HG02884 (cell line): ENCODE measurements around the gene KLHL29.
"Not testable (repeated sequence)": the region's sequence is repeated elsewhere in the genome, so short reads cannot be mapped to it uniquely, and the experiment has no call there.

Experiments
- ATAC-seq: cut with Tn5 transposase; IDR thresholded peaks from one replicate; pipeline ENCODE4 v1.9.1; 2021; ENCODE audit warnings: mild to moderate bottlenecking, moderate library complexity; ENCODE audit not compliant: unreplicated experiment

Gene KLHL29

DNA sequence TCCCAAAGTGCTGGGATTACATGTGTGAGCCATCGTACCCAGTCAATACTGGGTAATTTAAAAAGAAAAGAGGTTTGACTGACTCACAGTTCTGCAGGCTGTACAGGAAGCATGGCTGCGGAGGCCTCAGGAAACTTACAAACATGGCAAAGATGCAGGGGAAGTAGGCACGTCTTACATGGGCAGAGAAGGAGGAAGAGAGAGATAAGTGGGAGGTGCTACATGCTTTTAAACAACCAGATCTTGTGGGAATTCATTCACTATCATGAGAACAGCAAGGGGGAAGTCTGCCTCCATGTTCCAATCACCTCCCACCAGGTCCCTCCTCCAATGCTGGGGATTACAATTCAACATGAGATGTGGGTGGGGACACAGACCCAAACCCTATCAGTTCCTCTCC is 349.4 kb downstream of the KLHL29 start:
- ATAC-seq = no peak

DNA sequence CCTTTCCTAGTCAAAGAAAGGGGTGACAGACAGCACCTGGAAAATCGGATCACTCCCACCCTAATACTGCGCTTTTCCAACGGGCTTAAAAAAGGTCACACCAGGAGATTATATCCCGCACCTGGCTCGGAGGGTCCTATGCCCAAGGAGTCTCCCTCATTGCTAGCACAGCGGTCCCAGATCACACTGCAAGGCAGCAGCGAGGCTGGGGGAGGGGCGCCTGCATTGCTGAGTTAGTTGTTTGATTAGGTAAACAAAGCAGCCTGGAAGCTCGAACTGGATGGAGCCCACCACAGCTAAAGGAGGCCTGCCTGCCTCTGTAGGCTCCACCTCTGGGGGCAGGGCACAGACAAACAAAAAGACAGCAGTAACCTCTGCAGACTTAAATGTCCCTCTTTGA is 351.8 kb downstream of the KLHL29 start:
- ATAC-seq = not testable (repeated sequence)

DNA sequence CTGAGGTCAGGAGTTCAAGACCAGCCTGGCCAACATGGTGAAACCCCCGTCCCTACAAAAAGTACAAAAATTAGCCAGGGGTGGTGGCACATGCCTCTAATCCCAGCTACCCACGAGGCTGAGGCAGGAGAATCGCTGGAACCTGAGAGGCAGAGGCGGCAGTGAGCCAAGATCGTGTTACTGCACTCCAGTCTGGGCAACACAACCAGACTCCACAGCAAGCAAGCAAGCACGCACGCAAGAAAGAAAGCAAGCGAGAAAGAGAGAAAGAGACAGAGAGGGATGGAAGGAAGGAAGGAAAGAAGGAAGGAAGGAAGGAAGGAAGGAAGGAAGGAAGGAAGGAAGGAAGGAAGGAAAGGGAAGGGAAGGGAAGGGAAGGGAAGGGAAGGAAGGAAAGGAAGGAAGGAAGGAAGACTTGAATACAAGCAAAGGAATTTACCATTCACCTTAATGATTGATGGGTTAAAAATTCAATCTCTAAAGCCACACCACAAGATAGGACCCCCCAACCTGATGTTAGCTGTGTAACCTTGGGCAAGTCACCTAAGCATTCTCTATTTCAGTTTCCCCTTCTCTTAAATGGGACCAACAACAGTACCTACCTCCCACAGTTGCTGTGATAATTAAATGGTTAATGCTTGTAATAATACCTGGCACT is 360.2 kb downstream of the KLHL29 start:
- ATAC-seq = no peak

DNA sequence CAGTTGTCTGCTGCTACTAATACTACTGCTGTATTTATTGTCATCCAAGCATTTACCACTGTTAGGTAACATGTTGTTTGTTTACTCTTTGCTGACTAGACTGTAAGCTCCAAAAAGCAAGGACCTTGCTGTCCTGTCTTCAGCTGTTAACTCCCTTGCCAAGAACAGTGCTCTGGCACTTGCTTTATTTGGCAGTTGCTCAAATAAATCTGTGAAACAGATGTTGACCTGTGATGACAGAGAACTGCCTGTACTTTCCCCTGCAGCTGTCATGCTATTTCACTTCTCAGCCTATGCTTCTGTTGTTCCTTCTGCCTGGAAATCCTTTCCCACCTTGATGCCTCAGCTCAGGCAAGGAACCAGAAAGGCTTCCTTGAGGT is 360.7 kb downstream of the KLHL29 start:
- ATAC-seq = peak; percentile 73

DNA sequence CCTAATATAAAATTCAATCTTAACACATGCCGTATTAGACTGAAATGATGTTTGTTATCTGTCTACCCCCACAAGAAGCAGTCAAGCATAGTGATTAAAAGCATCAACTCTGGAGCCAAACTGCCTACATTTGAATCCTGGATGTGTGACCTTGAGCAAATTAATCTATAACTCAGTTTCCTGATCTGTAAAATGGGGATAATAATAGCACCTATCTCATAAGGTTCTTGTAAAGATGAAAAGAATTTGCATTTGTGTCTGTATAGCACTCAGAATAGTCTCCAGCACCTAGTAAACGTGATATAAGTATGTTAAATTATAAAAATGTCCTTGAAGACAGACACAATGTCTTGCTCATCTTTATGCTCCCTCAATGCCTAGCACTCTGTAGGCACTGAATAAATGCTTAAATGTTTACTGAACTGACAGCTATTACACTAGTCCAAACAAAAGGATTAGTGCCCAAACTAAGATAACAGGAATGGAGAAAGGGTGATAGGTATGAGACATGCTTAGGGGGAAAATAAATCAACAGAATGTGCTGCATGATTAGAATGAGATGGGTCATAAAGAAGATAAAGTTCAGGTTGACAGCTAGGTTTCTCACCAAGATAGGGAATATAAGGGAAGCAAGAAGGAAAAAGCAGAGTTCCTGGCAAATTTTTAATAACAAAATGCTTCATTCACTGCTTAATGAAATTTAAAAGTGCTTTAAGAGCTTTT is 361.3 kb downstream of the KLHL29 start:
- ATAC-seq = peak; percentile 20

DNA sequence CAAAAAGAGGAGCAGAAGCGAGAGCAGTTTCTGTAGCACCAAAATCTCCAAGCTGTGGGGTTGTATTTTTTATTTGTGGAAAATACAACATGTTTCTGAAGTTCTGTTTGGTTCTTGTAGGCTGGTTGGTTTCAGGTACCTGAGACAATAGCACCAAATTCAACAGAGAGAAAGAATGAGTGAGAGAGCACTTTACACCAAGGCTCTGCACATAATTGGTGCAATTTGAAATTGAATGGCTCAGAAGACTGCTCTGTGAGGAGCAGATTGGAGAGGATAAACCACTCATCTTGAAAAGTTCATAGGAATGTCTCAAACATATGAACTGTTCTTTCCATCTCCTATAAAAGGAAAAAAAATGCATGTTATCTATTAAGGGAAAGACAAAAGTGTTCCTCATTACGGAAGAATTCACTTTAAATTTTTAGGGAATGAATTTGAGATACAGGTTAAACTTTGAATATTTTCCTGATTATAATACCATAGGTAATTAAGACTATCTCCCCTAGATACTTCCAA is 366.8 kb downstream of the KLHL29 start:
- no peak for ATAC-seq

DNA sequence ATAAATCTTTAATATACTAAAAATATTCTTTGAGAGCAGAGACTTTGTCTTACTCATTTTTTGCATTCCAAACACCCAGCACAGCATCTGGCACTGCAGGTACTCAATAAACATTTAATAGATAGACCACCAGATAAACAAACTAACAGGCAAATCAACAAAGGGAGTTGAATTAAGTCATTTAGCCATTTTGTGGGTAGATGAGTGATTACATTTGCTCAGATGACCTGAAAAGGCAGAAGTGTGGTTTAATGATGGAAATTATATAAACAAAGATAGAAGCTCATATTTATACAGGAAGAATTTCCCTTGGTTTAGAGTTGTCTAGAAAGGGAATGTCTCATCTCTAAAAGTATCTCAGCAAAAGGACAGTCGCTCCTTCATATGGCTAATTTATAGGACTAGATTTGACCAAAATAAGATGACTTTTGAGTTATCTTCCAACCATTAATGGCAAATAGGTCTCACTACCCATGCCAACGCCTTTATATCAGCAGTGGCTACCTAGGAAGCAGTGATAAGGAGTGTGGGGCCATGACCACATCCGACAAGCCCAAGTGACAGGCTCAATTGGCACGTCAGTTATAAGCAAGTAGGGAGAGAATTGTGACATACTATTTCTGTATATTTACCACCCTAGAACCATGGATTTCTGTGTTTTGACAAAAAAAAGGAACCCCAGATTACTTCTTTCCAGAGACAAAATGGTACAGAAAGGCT is 368.5 kb downstream of the KLHL29 start:
- no peak for ATAC-seq

DNA sequence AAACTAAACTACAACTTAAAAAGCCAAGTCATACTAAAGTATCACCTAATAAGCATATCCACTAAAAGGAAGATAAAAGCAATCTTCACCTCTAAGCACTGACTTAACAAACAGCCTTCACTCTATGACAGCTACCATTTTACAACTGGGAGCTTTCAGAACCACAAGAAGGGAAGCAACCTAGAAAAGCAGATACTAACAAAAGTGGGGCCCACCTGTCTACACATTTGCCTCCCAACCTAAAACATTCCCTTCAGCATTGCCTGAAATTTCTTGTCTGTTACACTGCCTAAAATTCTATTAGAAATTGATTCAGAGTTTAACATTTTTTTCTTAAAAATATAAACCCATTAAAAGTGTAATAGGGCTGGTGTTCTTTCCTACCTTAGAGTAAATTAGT is 370.0 kb downstream of the KLHL29 start:
- no peak for ATAC-seq

DNA sequence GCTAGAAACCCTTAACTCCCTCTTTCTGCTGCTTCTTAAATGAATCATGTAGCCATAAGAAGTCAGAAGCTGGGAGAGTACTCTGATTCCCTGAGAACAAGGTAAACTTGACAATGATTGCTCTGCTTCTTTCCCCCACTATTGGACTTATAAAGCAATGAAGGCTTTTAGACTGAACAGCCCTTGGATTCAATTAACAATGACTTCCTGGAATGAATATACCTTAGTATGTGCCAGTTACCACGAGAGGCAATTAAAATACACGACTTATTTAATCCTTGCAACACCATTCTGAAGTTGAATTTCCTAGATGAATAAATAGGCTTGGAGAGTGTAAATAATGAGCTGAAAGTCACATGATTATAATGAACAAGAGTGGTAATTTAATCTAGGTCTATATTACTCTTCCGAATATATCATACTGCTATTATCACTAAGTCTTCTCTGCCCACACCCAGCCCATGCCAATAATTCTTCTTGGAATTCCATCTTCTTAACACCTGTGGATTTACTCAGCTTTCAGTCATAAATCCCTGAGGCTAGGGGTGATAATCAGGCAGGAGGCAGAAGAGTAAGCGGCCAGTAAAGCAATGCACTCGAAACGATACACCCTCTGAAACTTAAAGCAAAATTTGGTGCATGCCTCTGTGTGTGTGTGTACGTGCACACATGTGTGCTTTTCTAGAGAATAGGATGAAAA is 371.8 kb downstream of the KLHL29 start:
- ATAC-seq = no peak

DNA sequence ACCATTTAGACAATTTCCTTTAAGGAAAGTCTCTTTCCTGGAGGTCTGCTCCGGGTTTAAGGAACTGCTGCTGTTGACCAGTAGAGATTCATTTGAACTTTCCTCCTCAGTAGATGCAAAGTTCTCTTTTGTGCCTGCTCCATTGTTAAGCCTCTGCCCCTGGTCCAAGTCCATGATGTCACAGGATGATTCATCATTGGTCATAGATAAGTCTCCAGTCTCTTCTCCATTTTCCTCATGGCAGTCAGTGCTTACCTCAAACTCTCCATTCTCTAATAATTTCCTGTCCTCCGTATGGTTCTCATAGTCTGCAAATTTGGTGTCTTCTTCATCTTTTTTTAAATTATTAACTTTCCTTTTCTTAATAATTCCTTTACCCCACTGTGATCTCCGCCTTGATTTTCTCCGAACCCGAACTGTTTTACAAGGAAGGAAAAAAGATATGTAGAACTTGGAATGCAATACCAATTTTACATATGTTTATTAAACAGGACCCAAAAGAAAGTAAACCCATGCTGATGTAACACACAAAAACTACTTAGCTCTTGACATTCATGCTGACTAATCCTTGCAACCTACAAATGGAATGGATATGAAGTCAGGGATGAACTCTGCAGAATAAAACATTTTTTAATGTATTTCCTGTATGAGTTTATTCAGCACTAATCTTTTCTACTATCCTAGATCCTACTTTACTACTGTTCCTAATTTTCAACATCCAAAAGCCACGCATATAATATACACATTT is 372.9 kb downstream of the KLHL29 start:
- ATAC-seq = no peak
